Breast epithelium (tissue), 3 donors: ENCODE measurements around the gene SYDE2.

Source experiments
- POLR2A ChIP-seq: fragments of 450-650 bp; IDR thresholded peaks from one replicate; pipeline ENCODE4 v1.6.1; 2016; ENCODE audit warnings: antibody characterized with exemption, mild to moderate bottlenecking, moderate library complexity
- TF ChIP-seq, protein P1 (sequence below), 3 donors: fragments of 450-650 bp; IDR thresholded peaks; one replicate each; pipeline ENCODE4 v1.5.1; 2016 to 2017; ENCODE audit warnings: antibody characterized with exemption in 3 of 3, mild to moderate bottlenecking in 3 of 3, moderate library complexity in 3 of 3

DNA sequence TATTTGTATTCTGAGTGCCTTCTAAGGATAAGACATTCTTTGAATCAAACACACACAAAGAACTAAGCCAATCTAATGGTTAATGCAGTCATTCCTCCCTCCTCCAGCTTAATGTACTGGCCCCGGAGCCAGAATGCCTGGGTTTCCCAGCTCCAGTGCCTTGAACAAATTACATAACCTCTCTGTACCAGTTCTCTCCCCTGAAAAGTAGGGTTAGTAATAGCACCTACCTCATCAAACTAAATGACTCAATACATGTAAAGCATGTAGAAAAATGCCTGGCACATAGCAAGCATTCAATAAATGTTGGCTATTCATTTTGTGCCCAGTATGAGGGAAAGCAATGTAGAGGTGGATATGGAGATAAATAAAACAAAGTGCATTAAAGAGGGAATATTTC, 44.6 kb upstream of the SYDE2 start:
- TF ChIP-seq POLR2A = no peak
- TF ChIP-seq, protein P1, sequence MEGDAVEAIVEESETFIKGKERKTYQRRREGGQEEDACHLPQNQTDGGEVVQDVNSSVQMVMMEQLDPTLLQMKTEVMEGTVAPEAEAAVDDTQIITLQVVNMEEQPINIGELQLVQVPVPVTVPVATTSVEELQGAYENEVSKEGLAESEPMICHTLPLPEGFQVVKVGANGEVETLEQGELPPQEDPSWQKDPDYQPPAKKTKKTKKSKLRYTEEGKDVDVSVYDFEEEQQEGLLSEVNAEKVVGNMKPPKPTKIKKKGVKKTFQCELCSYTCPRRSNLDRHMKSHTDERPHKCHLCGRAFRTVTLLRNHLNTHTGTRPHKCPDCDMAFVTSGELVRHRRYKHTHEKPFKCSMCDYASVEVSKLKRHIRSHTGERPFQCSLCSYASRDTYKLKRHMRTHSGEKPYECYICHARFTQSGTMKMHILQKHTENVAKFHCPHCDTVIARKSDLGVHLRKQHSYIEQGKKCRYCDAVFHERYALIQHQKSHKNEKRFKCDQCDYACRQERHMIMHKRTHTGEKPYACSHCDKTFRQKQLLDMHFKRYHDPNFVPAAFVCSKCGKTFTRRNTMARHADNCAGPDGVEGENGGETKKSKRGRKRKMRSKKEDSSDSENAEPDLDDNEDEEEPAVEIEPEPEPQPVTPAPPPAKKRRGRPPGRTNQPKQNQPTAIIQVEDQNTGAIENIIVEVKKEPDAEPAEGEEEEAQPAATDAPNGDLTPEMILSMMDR (IDR thresholded peaks at IDR 0.05) = no peak
